Inflammatory macrophage treated with lipopolysaccharide for 4 hours (primary cell): ENCODE results near the gene GLIPR2.
"Not testable (repeated sequence)": the region's sequence is repeated elsewhere in the genome, so short reads cannot be mapped to it uniquely, and the experiment has no call there.

Source experiments
- DNase-seq: peaks from one replicate; pipeline ENCODE4 v3.0.0-alpha.2; 2020

Gene GLIPR2

GRCh38 chr9:36165826-36166167 is 29.3 kb downstream of the GLIPR2 start:
- DNase-seq = no peak

GRCh38 chr9:36166168-36166927 is 29.8 kb downstream of the GLIPR2 start:
- peak; percentile 83 for DNase-seq

- DNase-seq = no peak
These were observed 32.6 kb downstream of the GLIPR2 start, which contains the start of gene CCIN for GRCh38 chr9:36169166-36169565. Gene CCIN (plus strand): TSS chr9:36169388. CDS start chr9:36169503, 115 bp downstream.

- peak; percentile 40 for DNase-seq
These were observed 33.2 kb downstream of the GLIPR2 start for GRCh38 chr9:36169708-36170107.

GRCh38 chr9:36170531-36170930 is 34.0 kb downstream of the GLIPR2 start:
- DNase-seq = no peak

GRCh38 chr9:36173861-36174260 is 37.3 kb downstream of the GLIPR2 start:
- no peak for DNase-seq

GRCh38 chr9:36174271-36174670 is 37.7 kb downstream of the GLIPR2 start:
- no peak for DNase-seq

- no peak for DNase-seq
These were observed 38.2 kb downstream of the GLIPR2 start for GRCh38 chr9:36174731-36175130.

GRCh38 chr9:36175209-36175608 is 38.7 kb downstream of the GLIPR2 start:
- not testable (repeated sequence) for DNase-seq

GRCh38 chr9:36176496-36176895 is 40.0 kb downstream of the GLIPR2 start:
- DNase-seq = not testable (repeated sequence)

GRCh38 chr9:36177571-36177970 is 41.0 kb downstream of the GLIPR2 start:
- DNase-seq = no peak

GRCh38 chr9:36180243-36180642 is 43.7 kb downstream of the GLIPR2 start:
- not testable (repeated sequence) for DNase-seq

GRCh38 chr9:36187414-36187813 is 50.9 kb downstream of the GLIPR2 start:
- DNase-seq = no peak

GRCh38 chr9:36188212-36188611 is 51.7 kb downstream of the GLIPR2 start:
- no peak for DNase-seq

- DNase-seq = peak; percentile 54
These were observed 53.4 kb downstream of the GLIPR2 start for GRCh38 chr9:36189976-36190375.

- DNase-seq = peak; percentile 99
These were observed 54.1 kb downstream of the GLIPR2 start, which contains the start of gene CLTA for GRCh38 chr9:36190388-36191289. Gene CLTA (plus strand): TSS chr9:36190921. CDS start chr9:36191057, 136 bp downstream.

GRCh38 chr9:36191290-36191645 is 54.7 kb downstream of the GLIPR2 start:
- peak; percentile 52 for DNase-seq

- DNase-seq = peak; percentile 19
These were observed 55.2 kb downstream of the GLIPR2 start for GRCh38 chr9:36191686-36192085.

GRCh38 chr9:36192196-36192595 is 55.7 kb downstream of the GLIPR2 start:
- no peak for DNase-seq

GRCh38 chr9:36193023-36193422 is 56.5 kb downstream of the GLIPR2 start:
- DNase-seq = peak; percentile 35

GRCh38 chr9:36194326-36195000 is 57.9 kb downstream of the GLIPR2 start:
- no peak for DNase-seq

- DNase-seq = no peak
These were observed 68.5 kb downstream of the GLIPR2 start for GRCh38 chr9:36204906-36205547.

- DNase-seq = no peak
These were observed 70.5 kb downstream of the GLIPR2 start for GRCh38 chr9:36207016-36207415.
